SIG-M5 treated with dmso at 0.1 percent for 504 hours (cell line): ENCODE data around the gene NGFR.
"Not testable (repeated sequence)": the region's sequence is repeated elsewhere in the genome, so short reads cannot be mapped to it uniquely, and the experiment has no call there.

Experiments
- DNase-seq: peaks from one replicate; lab custom pipeline; 2025; ENCODE audit not compliant: unreplicated experiment; lab: John Stamatoyannopoulos, UW

NGFR gene

DNA sequence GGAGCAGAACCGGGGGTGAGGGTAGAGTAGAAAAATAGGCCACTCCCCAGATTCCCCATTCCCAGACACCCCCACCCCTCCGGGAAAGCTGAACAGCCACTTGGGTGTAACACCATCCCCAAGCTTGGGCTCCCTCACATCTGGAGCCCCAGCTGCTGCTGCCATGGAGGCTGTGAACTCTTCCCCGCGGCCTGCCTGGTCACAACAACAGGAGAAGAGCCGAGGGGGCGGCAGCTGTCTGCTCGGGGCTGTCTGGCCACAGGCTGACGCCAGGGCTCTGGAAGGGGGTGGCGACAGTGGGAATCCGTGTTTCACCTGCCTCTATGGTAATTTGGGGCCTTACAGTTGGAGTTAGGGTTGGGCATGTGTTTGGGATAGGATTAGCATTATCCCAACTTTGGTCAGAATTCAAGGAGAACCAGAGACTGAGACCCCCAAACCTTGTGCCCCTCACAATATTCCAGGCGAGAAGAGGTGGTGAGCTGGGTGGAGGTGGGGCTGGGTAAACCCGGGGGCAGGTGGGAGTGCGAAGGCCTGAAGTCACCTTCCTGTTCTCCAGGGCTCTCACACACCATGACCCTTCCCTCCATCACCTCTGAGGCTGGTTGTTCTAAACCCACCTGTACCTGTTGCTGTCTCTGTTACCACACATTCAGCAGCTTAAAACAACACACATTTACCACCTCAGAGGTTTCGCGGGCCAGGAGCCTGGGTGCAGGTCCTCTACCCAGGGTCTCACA lies 50.9 kb downstream of the NGFR start:
- no peak for DNase-seq

DNA sequence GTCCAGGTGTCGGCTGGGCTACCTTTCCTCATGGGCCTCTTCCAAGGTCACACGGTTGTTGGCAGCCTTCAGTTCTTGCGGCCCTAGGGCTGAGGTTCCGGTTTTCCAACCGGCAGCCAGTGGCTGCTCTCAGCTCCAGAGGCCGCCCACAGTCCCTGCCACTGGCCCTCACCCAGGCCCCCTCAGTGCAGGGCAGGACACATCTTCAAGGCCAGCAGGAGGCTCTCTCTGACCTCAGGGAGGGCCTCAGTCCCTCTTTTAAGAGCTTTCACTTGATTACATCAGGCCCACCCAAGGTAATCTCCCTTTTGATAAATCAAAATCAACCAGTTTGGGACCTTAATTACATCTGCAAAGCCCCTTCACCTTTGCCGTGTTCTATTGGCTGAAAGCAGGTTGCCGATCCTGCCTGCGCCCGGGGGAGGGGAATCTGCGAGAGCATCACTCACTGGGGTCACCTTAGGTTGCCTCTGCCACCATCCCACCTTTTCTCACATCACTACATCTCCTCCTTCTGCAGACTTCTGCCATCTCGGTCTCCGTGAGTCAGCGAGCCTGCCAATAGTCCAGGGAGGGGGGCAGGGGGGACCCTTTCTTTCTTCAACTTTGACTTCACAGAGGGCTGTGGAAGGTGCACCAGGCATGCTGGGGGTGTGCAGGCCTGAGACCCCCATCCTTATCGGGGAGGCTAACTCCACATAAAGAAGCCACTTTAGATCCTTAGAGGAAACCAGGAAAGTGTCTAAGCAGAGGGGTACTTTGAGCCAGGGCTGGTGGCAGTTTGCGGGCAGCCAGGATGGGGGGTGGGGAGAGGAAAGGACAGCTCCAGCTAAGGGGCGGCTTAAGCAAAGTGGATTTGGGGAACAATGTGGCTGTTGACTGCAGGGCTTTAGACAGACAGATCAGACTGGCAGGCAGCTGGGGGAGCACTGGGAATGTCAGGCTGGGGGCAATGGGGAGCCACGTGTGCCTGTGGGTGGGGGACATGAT lies 51.7 kb downstream of the NGFR start:
- DNase-seq = no peak

DNA sequence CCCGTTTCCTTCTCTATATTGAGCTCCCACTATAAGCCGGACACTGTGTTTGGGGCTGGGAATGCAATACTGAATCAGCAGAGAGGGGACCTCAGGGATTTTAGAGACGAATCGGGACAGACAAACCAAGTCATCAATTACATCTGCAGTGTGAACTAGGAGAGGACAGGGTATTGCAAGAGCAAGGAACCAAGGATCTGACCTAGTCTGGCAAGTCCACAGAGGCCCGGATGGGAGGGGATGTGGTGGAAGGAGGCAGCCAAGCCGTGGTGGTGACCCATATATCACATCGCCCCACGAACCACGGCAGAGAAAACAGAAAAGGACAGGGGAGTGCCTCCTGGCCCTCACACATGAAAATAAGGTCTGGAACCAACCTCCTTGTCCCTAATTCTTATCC lies 52.5 kb downstream of the NGFR start:
- DNase-seq = no peak

DNA sequence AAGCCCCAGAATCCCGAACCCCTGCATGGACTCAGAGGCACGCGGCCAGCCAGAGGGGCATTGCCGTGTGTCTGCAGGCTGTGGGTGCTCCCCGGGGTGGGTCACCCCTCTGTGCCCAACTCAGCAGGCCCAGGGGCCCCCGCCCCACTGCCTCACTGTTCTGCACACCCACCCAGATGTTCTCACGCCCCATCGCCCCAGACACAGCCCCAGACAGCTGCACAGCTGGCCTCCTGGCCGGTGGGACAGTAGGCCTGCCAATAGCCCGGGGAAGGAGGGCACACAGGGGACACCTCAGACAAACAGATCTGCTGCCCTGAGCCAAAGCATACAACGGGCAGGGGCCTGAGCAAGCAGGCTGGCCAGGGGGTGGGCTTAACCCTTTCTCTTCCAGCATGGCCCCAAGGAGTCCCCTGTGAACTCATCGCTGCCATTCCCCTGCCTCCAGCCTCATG lies 53.0 kb downstream of the NGFR start:
- DNase-seq = no peak

DNA sequence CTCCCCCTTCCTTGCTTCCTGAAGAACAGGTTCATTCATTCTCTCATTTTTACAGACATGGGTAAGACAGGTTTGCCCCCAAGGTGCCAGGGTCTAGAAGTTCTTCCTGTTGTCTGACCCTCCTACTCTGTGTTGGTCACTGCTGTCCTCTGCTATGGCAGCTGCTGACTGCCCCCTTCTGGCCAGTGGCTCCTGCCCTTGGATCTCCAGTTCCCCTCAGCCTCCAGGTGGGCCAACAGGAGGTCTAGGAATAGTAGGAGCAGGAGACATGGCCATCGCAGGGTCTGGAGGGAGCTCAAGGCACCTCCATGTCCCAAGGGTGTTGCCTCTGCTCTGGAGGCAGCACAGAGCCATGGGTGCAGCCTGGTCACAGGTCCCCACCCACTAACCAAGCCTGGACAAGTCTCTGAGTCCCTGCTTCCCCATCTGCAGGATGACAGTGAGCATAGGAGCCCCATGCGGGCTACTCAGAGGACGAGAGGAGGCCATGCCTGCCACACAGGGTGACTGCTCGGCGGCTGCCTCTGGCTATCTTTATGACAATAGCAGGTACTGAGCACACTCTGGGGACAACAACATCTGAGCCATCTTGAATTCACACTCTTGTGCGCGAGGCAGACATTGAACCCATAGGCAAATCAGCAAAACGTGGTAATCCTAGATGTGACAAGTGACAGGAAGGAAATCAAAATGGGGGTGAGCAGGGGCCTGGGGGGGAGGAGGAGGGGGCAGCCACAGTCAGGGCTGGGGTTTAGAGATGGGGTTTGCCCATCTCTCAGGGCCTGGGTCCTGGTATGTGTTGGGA lies 53.6 kb downstream of the NGFR start:
- peak; percentile 15 for DNase-seq

DNA sequence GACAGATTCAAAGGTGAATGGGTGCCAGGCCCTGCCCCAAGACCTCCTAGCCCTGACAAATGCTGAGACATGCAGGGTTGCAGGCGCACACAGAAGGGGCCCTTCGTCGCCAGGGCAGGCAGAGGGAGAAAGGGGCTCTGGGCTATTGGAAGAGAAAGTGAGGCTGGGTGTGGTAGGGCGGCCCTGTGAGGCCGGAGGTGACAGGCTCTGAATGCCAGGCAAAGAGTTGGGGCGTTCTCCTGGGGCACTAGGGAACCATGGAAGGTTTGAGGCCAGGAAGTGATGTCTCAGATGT lies 54.2 kb downstream of the NGFR start:
- DNase-seq = no peak

DNA sequence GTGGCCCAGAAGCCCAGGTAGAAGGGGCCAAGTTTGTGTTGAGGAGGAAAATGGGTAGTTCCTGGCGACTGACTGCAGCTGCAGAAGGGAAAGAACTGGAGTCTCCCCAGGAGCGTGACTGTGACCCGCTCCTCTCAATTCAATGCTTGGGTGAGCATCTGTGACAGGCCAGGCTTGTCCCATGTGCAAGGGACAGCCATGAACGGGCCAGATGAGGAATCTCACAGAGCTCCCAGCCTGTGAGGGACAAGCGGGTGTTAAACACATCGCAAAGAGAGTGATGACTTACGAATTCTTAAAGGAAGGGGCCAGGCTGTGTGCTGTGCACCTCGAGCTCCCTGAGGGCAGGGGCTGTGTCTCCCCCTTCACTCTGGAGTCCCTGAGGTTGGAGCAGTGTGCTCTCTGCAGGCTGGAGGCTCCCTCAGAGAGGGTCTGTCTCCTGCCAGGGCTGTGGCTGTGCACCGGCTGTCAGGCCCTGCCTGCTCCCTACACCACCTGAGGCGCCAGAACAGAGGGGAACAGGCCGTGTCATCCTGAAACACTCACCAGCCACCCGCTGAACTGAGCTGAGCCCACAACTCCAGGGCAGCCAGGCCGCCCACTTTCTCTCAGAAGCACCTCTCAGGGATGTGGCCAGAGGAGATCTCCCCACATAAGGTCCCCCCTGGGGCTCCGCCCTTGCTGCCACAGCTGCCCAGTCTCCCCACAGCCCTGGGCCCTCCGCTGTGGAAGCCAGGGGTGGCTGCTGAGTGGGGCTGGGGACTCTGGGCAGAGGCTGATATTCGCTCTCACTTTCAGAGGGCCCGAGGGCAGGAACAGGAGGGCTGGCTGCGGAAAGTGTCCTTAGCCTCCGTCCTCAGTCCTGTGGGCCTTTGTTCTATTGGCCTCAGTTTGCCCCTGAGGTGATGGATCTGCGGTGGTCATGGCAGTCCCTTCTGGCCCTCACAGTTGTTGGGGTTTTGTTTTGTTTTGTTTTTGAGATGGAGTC lies 54.9 kb downstream of the NGFR start:
- DNase-seq = no peak

DNA sequence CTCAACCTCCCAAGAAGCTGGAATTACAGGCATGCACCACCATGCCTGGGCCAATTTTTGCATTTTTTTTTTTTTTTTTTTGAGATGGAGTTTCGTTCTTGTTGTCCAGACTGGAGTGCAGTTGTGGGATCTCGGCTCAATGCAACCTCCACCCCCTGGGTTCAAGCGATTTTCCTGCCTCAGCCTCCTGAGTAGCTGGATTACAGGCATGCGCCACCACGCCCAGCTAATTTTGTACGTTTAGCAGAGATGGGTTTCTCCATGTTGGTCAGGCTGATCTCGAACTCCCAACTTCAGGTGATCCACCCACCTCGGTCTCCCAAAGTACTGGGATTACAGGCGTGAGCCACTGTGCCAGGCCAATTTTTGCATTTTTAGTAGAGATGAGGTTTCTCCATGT lies 55.7 kb downstream of the NGFR start:
- not testable (repeated sequence) for DNase-seq

DNA sequence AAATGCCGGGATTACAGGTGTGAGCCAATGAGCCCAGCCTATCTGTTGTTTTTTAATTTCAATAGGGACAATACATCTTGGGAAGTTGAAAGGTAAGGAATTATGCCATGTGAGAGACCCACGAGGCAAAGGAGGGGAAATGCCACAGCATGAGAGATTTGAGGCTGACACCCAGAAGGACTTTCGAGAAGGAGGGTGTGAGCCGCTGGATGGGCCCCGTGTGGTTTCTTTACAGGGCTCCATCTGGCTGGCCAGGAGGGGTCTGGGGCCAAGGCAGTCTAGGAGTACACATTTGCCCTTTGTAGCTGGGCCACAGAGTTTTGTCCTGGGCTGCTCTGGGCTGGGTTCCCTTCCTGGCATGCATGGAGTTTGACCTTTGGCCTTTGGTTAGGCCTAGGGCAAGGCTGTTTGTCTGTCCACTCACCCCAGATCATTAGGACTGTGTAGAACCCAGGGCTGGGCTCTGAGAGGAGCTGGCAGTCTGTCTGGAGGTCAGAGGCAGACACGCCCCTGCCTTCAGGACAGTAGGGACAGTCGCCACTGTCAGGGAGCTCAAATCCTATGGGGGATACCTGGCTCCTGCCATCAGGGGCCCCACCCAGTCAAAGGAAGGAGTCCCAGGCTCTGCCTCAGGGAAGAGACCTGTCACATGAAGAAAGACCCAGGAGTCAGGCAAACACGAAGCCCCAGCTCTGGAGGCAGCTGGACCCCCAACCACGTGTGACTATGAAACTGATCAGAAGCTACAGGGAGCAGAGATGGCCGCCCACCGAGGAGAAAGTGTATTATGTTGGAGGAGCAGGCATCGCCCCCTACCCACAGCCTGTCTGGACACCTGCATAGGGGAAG lies 56.4 kb downstream of the NGFR start:
- no peak for DNase-seq

DNA sequence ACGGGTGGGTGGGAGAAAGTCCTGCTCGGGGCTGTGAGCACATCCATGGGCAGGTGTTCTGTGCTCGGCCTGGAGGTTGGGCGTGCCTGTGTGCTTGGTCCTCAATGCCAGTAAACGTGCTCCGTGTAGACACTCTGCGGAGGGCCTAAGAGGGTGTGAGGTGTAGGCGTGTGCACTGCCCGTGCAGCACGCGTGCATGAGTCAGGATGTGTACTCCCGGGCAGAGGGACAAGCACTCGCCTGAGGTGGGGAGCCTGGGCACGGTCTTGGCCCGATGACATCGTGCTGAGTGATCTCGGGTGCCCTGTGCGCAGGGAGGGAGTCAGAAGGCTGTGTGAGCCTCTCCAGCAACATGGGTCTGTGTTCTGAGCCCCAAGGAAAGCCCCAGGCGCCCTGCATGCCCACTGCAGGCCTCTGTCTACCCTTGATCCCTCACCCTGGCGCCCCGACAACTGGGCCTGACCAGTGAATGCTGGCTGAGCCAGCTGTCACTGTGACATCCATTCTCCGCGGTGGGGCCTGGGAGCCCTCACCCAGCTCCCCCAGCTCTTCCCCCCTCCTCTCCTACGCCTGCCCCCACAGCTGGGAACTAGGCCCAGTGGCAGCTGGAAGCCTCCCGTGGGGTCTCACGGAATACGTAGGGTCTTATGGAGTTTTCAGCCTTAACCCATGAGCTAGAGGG lies 57.1 kb downstream of the NGFR start:
- no peak for DNase-seq

DNA sequence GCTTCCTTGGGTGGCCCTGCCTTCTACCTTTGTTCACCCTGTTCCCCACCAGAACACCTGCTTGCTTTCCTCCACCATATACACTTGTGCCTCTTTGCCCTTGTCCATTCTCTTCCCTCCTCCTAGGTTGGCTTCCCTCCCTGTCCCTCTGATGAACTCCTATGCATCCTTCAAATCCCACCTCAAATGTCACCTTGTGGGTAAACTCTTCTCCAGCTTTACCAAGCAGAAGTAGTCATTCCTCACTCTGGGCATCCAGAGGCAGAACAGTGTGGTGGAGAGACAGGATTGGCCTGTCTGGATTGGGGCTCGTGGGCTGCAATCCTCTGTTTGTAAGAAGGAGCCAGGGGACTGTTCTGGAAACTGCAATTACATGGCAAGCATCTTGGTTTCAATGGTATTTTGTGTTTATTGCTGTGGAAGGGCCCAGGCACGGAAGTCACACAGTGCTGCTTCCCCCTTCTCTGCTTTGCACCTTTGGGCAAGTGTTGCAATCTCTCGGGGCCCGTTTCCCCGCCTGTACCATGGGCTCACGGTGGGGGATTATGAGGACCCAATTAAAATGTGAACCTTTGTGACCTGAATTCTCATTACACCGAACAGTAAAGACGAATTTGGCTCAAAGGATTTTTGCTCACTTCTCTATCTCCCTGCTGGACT lies 58.7 kb downstream of the NGFR start:
- peak; percentile 38 for DNase-seq

DNA sequence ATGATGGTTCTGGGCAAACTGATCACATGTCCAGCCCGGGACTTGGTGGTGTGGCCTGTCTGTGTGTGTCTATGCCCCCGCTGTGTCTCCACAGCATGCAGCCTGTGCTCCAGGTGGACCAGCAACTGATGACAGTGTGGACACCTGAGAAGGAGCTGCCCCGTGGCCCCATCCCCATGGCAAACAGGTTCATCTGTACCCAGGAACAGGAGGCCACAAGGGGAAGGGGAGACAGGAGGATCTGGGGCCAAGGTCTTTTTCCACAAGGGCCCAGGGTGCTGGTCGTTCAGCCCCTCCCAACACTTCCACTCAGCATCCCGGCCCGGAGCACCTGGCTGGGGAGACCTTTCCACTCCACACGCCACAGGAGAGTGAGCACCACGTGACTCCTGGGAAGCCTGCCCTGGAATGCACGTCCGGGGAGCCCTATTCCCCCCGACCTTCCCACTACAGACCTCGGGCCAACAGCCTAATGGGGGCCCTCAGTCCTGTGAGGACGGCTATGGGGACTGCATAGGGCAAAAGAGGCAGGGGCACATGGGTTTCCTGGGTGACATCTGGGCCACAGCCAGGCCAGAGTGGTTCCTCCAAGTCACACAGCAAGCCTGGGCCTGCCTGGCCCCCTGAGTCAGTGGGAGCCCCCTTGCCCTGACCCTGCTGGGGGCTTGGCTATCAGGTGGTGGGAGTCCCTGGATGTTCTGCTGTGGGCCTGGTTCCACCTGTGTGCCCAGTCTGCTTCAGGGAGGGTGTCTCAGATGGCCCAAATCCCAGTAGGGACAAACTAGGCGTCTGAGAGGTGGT lies 59.8 kb downstream of the NGFR start:
- DNase-seq = no peak

DNA sequence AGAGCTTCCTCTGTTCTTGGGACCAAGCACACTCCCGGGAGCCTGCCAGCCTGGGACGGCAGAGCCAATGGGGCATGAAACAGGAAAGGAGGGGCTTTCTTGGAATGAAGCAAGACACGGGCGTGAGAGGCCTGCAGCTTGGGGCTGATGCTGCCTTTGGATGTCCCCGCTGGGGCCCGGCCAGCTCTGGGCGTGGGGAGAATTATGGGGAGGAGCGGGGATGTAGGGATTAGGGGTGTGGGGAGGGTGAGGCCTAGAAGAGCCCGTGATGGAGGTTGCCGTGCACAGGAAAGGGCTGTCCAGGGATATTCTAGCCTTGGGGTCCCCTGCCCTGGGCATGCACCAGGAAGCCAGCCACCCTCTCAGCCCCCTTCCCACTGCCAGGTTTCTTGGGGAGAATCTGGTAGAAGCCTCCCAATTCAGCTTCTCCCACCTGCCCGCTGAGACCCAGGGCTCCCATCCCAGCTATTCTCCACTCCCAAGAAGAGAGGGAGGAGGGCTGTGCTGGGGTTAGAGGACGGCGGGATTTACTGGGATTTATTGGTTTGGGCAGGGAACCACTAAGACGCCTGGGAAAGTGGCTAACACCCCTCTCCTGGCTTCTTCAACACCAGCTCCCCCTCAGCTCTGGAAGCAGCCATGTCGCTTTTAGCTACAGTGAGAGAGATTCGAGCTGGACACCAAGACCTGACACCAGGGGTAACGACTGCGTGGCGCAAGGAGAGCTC lies 60.6 kb downstream of the NGFR start:
- no peak for DNase-seq

DNA sequence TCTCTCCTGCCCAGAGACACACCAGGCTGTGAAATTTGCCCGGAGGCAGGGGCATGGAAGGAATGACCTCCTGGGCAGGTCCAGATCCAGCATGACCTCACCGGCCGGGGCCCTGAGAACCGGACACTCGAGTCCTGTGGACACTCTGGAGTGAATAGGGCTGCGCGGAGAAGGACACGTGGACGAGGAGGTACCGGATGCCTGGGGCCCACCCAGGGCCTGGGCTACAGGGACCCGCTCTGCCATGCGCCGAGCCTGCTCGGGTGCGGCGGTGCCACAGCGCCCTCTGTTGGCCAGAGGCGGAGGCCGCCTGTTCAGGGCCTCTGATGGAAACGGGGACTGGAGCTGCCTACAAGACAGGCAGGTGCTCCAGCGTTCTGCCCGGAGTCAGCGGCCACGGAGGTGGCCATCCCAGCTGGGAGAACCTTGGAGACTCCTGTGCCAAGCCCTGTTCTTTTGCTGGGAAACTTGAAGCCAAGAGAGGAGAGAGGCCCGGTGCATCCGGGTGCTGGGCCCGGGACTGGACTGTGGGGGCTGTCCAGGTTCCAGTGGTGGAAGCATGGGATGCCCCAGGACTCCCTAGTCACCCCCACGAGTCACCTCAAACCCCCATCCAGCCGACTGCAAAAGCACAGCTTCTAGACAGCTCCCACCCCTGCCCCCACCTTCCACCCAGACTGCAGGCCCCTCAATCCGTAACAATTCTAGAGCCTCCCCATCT lies 61.3 kb downstream of the NGFR start:
- DNase-seq = peak; percentile 70

DNA sequence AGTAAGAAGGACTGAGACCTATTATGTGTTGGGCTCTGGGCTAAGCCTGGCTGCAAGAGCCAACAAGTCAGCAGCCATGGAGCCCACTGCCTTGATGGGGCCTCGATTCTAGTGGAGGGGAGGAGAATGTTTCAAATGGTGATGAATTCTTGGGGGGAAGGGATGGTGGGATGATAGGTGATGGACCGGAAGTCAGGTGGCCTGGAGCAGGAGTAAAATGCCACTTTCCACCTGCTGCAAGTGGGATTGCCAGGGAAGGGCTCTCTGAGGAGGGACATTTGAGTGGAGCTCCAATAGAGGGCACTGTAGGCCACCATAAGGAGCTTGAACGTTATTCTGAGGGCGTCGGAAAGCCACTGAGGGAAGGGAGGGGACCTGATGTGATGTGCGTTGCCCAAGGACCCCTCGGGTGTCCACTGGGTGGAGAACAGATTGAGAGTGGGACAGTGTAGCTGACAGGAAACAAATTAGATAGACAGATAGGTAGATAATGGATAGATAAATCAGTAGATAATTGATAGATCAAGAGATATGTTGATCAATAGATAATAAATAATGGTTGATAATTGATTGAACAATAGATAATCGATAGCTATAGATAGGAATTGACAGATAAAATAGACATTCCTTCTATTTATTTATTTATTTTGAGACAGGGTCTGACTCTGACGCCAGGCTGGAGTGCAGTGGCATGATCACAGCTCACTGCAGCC lies 62.4 kb downstream of the NGFR start:
- DNase-seq = peak; percentile 67
